Neuron (in vitro differentiated cells): ENCODE measurements around the gene FAM83G.
"Not testable (repeated sequence)": the region's sequence is repeated elsewhere in the genome, so short reads cannot be mapped to it uniquely, and the experiment has no call there.

ENCODE experiments used
- H2AFZ ChIP-seq: one replicate; pipeline ENCODE4 v1.6.1; 2013; ENCODE audit warnings: low read depth, mild to moderate bottlenecking, inconsistent platforms, low read length, moderate library complexity
- H3K27me3 ChIP-seq: one replicate; pipeline ENCODE4 v1.6.1; 2013; ENCODE audit warnings: low read length; ENCODE audit not compliant: insufficient read depth
- H3K36me3 ChIP-seq: one replicate; pipeline ENCODE4 v1.6.1; 2013; ENCODE audit warnings: low read length; ENCODE audit not compliant: insufficient read depth
- H3K4me1 ChIP-seq: one replicate; pipeline ENCODE4 v1.6.1; 2013; ENCODE audit warnings: low read length; ENCODE audit not compliant: insufficient read depth
- H3K4me3 ChIP-seq: 2 replicates; pipeline ENCODE4 v1.5.1; 2013; ENCODE audit warnings: mild to moderate bottlenecking, low read length, moderate library complexity
- H3K9me3 ChIP-seq: one replicate; pipeline ENCODE4 v1.6.1; 2013; ENCODE audit warnings: low read length

FAM83G gene

DNA sequence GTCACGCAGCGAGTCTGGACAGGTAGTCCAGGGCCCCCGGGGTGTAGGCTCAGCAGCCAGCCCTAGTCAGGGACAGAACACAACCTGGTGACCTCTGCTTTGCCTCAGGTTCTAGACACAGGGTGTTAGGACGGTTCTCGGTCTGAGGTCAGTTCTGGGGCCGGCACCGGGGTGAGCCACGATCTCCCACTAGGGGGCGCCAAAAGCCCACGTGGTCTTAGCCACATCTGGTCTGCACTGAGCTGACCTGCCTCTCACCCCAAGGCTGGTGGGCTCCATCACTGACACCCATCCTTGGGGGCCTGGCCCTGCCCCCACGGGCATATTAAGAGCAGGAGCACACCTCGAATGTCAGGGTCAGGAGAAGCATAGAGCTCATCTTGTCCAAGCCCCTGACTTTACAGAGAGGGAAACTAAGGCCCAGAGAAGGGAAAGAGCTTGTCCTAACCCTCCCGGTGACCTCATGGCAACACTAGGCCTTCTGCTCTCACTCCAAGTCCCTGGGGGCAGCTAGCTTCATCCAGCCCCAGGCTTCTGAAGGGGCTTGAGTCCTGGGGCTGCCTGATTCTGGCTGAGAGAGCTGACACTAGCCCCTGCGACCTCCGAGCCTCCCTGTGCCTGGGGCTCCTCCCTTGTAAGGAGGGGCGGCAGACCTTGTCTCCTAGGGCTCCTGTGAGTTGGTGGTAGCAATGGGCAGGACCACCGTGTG, 43.6 kb downstream of the FAM83G start:
- no peaks in the 10 kb centered on the region for H3K36me3 ChIP-seq
- H3K4me3 ChIP-seq = no peak overlapping the region
- H3K4me1 ChIP-seq = no peaks in the 10 kb centered on the region
- H3K27me3 ChIP-seq = no peaks in the 10 kb centered on the region
- H2AFZ ChIP-seq = no peak overlapping the region
- H3K9me3 ChIP-seq = no peaks in the 10 kb centered on the region

DNA sequence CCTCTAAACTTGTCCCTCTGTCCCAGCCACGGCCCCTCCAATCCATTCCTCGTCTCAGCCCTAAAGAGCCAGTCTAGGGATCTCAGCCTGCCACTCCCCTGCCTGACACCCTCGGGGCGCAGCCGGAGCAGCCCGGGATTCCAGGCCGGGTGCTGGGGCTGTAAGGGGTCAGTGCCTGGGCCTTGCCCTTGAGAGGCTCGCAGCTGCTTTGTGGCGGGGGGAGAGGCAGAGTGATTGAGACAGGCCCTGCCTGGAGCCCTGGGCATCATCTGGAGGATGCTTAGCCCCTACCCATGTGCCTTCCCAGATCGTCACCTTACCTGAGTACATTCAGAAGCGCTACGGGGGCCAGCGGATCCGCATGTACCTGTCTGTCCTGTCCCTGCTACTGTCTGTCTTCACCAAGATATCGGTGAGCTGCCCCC, 44.3 kb downstream of the FAM83G start:
- Histone ChIP-seq H3K36me3 (no peaks in the 10 kb centered on the region), H3K9me3 (no peaks in the 10 kb centered on the region), H3K4me3 (no peak overlapping the region), H3K4me1 (no peaks in the 10 kb centered on the region), H3K27me3 (no peaks in the 10 kb centered on the region), H2AFZ (no peak overlapping the region)

DNA sequence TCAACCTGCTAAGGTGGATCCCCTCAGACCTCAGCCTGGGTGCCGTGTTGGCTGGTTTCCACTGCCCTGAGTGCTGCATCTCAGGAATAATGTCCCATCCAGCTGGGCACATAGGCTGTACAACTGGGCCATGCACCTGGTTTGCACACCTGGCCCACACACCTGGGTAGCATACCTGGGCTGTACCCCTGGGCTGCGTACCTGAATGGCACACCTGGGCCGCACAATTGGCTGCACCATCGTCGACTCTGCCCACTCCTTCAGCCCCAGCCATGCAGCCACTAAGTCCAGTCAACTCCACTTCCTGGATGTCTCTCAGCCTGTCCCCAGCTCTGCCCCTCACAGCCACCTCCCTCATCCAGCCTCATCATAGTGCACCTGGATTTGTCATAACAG, 44.7 kb downstream of the FAM83G start:
- no peaks in the 10 kb centered on the region for H3K27me3 ChIP-seq
- H2AFZ ChIP-seq = no peak overlapping the region
- no peak overlapping the region for H3K4me3 ChIP-seq
- H3K36me3 ChIP-seq = no peaks in the 10 kb centered on the region
- no peaks in the 10 kb centered on the region for H3K4me1 ChIP-seq
- H3K9me3 ChIP-seq = no peaks in the 10 kb centered on the region

DNA sequence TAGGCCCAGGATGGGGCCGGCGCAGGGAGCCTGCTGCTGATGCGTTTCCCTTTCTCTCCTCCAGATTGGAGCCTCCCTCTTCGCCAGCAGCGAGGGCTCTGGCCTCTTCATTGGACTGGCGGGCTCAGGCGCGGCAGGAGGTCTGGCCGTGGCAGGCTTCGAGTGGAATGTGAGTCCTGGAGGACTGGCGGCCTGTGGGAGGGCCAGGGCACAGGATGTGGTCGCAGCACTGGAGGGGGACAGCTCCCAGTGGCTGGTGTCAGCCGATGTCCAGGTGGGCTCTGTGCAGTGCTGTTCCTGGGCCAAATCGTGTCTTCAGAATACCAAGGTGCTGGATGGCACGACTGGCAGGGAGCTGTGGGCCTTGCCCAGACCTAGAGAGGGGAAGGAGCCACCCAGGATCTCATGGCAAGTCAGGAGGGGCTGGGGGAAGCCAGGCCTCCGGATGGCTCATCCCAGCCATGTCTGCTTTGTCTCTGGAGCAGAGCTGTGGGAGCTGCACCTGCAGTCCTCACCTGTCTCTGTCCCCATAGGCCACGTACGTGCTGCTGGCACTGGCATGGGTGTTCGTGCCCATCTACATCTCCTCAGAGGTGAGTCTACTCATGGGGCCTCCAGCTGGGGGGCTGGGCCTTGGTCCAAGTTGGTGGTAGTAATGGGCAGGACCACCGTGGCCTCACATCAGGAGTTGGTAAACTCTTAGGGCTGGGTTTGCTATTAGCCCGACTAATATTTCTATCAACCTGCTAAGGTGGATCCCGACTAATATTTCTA, 45.3 kb downstream of the FAM83G start:
- Histone ChIP-seq H3K4me1 (no peaks in the 10 kb centered on the region), H3K4me3 (no peak overlapping the region), H3K27me3 (no peaks in the 10 kb centered on the region), H2AFZ (no peak overlapping the region), H3K9me3 (no peaks in the 10 kb centered on the region), H3K36me3 (no peaks in the 10 kb centered on the region)

DNA sequence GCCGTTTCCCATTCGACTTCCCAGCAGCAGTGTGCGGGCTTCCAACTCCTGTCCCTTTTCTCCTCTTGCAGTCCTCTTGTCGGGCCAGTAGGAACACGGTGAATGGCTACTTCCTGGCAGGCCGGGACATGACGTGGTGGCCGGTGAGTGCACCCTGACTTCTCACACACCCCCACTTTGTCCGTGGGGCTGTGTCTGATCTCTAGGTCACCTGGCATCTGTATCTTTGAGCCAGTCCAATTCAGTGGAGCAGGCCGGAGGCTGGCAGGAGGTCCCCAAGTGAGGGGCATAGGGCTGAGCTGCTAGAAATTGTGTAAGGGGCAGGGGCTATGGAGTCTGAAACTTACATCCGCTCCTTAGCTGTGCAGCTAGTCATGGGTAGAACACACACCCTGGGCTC, 46.0 kb downstream of the FAM83G start:
- no peaks in the 10 kb centered on the region for H3K36me3 ChIP-seq
- H3K27me3 ChIP-seq = no peaks in the 10 kb centered on the region
- H3K4me1 ChIP-seq = no peaks in the 10 kb centered on the region
- H2AFZ ChIP-seq = no peak overlapping the region
- no peak overlapping the region for H3K4me3 ChIP-seq
- H3K9me3 ChIP-seq = no peaks in the 10 kb centered on the region

DNA sequence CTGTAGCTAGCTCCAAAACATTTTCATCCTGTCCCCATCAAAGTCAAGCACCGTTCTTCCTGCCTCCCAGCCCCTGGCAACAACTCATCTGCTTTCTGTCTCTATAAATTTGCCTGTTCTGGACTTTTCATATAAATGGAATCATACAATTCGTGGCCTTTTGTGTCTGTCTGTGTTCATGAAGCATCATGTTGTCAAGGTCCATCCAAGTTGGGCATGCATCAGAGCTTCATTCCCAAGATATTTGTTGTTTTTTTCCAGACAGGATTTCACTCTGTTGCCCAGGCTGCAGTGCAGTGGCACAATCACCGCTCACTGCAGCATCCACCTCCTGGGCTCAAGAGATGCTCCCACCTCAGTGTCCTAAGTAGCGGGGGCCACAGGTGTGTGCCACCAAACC, 46.7 kb downstream of the FAM83G start:
- Histone ChIP-seq H2AFZ (no peak overlapping the region), H3K4me3 (no peak overlapping the region), H3K36me3 (no peaks in the 10 kb centered on the region), H3K27me3 (no peaks in the 10 kb centered on the region), H3K4me1 (no peaks in the 10 kb centered on the region), H3K9me3 (no peaks in the 10 kb centered on the region)

DNA sequence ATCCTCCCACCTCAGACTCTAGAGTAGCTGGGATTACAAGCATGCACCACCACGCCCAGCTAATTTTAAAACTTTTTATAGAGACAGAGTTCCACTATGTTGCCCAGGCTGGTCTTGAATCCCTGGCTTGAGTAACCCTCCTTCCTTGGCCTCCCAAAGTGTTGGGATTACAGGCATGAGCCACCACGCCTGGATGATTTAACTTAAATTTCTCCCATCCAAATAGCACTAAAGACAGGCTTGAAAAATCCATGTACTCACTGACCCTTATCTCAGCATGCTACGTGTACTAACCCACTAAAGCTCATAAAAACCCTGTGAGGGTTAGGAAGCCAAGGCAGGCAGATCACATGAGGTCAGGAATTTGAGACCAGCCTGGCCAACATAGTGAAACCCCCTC, 48.0 kb downstream of the FAM83G start:
- H3K4me1 ChIP-seq = no peaks in the 10 kb centered on the region
- H3K36me3 ChIP-seq = no peaks in the 10 kb centered on the region
- H3K4me3 ChIP-seq = no peak overlapping the region
- no peaks in the 10 kb centered on the region for H3K9me3 ChIP-seq
- H2AFZ ChIP-seq = no peak overlapping the region
- no peaks in the 10 kb centered on the region for H3K27me3 ChIP-seq

DNA sequence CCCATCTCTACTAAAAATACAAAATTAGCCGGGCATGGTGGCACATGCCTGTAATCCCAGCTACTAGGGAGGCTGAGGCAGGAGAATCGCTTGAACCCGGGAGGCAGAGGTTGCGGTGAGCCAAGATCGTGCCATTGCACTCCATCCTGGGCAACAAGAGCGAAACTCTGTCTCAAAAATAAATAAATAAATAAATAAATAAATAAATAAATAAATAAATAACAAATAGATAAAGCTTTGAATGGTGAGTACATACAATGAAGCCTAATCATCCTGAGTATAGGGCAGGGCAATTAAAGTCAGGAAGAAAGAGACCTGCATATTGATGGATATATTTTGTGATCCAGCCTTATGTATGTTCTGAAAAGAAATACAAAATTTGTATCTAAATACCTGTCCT, 48.5 kb downstream of the FAM83G start:
- not testable (repeated sequence) for H3K9me3 ChIP-seq, H3K4me3 ChIP-seq, H2AFZ ChIP-seq, H3K27me3 ChIP-seq, H3K4me1 ChIP-seq, H3K36me3 ChIP-seq

DNA sequence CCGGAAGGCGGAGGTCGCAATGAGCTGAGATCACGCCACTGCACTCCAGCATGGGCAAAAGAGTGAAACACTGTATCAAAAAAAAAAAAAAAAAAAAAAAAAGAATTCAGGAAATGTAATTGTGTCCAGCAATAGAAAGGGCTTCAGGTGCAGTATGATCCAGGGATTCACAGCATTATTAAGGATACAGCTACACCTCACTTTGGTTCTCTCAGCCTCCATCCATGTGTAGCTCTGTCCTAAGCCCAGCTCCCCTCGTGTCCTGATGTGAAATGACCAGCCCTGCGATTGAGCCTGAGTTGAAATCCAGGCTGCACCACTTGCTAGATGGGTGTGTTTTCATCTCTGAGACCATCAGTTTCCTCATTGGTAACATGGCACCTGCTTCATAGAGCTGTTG, 49.6 kb downstream of the FAM83G start:
- Histone ChIP-seq H3K4me1 (no peaks in the 10 kb centered on the region), H3K36me3 (no peaks in the 10 kb centered on the region), H3K4me3 (no peak overlapping the region), H3K9me3 (no peaks in the 10 kb centered on the region), H2AFZ (no peak overlapping the region), H3K27me3 (no peaks in the 10 kb centered on the region)

DNA sequence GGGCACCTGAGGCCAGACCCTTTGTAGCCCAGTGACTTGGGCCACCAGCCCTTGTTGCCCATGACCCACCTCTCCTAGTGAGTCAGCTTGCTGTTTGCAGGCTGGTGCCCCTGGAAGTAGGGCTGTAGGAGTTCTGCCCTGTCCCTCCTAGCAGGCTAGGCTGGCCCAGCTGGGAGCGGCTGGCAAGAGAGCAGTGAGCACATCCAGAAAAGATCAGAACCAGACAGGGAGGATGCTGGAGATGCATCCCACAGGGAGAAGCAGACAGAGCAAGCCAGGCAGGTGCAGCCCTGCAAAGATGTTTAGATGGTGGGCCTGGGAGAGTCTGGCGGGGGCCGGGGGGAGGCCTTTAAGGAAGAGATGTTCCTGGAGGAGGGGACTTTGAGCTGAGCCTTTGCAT, 50.2 kb downstream of the FAM83G start:
- H2AFZ ChIP-seq = no peak overlapping the region
- no peaks in the 10 kb centered on the region for H3K27me3 ChIP-seq
- H3K4me1 ChIP-seq = no peaks in the 10 kb centered on the region
- no peak overlapping the region for H3K4me3 ChIP-seq
- H3K9me3 ChIP-seq = no peaks in the 10 kb centered on the region
- no peaks in the 10 kb centered on the region for H3K36me3 ChIP-seq

DNA sequence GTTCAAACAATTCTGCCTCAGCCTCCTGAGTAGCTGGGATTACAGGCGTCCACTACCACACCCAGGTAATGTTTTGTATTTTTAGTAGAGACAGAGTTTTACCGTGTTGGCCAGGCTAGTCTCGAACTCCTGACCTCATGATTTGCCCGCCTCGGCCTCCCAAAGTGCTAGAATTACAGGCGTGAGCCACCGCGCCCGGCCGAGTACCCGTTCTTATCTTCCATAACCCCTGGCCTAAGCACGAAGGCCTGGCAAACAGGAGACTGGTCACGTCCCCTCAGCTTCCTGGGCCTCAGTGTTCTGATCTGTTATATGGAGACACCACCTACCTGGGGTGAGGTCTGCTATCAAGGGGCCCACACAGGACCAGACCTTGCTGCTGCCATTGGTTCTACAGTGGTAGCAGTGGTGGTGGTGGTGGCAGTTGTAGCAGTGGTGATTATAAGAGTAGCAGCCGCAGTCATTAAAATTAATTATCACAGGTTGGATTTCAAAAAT, 51.3 kb downstream of the FAM83G start:
- no peak overlapping the region for H2AFZ ChIP-seq
- no peaks in the 10 kb centered on the region for H3K4me1 ChIP-seq
- no peaks in the 10 kb centered on the region for H3K36me3 ChIP-seq
- no peak overlapping the region for H3K4me3 ChIP-seq
- no peaks in the 10 kb centered on the region for H3K27me3 ChIP-seq
- H3K9me3 ChIP-seq = no peaks in the 10 kb centered on the region

DNA sequence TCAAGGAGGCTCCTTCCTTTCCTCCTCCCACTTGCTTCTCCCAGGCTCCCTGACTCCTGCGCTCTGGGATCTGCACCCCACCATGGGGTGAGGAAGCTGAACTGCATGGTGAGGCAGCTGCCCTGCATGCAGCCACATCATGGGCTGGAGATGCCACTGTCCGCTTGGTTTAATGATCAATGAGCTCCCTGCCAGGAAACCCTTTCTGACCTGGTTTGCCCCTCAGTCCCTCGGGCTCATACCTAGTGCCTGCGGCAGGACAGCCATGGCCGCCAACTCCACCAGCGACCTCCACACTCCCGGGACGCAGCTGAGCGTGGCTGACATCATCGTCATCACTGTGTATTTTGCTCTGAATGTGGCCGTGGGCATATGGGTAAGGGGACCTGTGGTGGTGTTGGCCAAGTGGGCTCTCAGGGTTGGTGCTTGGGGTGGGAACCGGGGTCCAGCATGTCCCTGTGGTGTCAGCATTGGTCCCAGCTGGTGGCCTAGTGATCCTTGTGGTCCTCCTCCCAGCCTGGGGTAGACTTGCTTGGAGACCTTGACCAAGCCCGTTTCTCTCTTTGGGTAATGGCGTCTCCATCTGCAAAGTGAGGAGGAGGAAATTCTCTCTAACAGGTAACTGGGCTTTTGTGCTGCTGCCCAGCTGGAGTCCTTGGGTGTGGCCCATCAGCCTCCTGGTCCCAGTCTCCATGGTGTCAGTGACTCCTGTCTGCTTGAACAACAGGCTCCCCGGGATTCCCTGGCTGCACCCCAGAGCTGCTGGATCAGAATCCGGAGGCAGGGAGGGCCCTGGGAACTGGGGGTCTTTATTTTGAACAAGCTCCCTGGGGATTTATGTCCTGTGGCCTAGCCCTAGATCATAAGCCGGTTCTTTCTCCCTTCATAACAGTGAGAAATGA, 52.4 kb downstream of the FAM83G start, which contains the start of gene SLC5A10:
Gene SLC5A10 (plus strand): TSS at position 225 of the 902 bp plus-strand sequence. CDS start 41 bp downstream, at position 266.
- no peaks in the 10 kb centered on the region for H3K36me3 ChIP-seq
- H3K27me3 ChIP-seq = peaks cover 6% of the 10 kb centered on the region
- H3K4me3 ChIP-seq = no peak within 1 kb of the TSS
- H2AFZ ChIP-seq = no peak within 1 kb of the TSS
- no peaks in the 10 kb centered on the region for H3K9me3 ChIP-seq
- no peaks in the 10 kb centered on the region for H3K4me1 ChIP-seq
